ENCODE results near the gene HSP90B1.

The HSP90B1 gene

DNA sequence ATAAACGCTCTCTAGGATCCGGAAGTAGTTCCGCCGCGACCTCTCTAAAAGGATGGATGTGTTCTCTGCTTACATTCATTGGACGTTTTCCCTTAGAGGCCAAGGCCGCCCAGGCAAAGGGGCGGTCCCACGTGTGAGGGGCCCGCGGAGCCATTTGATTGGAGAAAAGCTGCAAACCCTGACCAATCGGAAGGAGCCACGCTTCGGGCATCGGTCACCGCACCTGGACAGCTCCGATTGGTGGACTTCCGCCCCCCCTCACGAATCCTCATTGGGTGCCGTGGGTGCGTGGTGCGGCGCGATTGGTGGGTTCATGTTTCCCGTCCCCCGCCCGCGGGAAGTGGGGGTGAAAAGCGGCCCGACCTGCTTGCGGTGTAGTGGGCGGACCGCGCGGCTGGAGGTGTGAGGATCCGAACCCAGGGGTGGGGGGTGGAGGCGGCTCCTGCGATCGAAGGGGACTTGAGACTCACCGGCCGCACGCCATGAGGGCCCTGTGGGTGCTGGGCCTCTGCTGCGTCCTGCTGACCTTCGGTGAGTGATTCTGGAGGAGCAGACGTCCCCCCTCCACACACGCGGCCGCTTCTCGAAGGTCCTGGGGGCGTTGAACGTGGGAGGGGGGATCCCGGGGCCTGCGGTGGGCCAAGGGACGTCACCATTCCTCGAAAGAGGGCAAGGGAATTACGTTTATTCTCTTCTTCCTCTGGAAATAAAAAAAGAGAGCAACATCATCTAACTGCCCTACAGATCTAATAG is at the start of gene HSP90B1:
Gene HSP90B1 (plus strand): TSS at position 377 of the 753 bp plus-strand sequence. CDS start 106 bp downstream, at position 483.
- ATAC-seq, result peak; percentile 72 to 77

DNA sequence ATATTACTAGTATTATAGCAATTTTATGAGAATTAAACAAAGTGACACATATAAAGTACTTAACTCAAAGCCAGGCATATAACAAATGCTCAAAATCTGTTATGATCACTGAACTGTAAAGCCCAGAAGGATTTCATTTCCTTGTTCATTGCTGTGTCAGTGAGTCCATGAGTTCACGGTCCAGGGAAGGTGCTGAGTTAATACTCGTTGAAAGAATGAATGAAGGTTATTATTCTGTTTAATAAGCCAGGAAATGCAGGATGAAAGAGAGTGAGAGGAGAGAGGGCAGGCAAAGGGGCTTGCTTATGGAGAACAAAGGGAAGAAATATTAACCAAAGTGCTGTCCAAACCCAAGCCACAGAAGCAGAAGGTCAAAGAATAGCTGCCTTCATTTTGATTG is 48.9 kb upstream of the HSP90B1 start:
- ATAC-seq, result no peak

DNA sequence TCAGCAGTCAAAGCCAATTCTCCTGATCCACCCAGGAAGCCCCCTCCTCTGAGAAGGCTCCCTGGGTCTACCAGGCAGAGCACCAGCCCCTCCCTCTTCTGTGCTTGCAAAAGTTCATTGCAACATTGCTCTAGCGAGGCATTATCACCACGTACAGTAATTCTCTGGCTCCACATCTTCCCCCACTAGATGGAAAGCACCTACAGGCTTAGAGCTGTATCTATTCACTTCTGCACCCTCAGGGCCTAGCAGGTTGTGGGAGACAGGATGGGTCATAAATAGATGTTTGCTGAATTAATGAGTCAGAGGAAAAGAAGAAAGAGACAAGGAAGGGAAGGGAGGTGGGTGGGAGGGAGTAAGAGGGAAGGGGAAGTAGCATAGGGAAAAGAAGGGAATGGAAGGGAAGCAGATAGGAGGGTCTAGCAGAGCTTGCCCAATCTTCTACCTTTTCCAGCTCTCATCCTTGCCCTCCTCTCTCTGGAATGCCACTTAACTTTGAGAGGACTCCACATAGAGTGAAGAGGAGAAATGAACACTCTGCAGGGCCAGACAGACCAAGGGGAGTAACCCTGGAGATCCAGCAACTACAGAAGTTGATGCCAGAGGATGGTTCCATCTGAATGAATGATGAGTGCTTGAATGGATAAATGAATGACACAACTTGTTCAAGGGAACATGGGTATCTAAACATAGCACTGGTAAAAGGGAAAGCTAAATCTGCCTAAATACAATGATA is 47.2 kb upstream of the HSP90B1 start:
- no peak for ATAC-seq

DNA sequence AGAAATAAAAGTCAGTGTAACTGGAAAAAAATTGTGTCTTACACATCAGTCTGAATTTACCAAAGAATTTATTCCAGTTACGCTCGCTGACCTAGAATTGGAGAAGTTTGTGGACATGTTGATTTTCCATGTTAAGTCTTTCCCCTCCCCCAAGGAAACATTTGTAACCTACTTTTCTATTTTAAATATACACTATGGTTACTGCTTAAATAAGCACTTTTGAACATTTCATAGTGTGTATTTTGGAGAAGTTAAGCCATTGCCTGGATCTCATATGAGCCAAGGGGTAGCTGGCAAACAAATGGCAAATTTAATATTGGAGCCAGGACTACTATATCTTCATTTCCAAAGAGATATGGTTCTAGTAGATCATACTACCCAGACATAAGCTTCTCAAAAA is 46.3 kb upstream of the HSP90B1 start:
- no peak for ATAC-seq

GRCh38 chr12:103884316-103884715 is 45.9 kb upstream of the HSP90B1 start:
- ATAC-seq, result no peak

- no peak for ATAC-seq
Measured at GRCh38 chr12:103886195-103886797, 43.9 kb upstream of the HSP90B1 start.

DNA sequence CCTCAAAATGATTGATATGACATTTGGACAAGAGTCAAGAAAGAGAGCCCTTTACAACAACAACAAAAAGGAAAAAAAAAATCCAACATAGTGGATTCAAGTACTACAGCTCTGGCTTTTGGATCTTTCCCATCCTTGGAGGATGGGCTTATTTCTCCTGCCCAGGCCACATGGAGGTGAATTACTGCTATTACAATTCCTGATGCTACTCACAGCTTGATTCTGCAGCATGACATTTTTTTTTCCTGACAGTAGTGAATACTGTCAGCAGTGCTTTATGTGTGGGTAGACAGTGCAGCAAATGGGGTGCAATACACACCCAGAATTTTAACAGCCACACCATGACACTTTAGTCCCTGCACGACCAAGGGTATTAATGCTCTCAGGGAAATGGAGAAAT is 42.5 kb upstream of the HSP90B1 start:
- no peak for ATAC-seq

DNA sequence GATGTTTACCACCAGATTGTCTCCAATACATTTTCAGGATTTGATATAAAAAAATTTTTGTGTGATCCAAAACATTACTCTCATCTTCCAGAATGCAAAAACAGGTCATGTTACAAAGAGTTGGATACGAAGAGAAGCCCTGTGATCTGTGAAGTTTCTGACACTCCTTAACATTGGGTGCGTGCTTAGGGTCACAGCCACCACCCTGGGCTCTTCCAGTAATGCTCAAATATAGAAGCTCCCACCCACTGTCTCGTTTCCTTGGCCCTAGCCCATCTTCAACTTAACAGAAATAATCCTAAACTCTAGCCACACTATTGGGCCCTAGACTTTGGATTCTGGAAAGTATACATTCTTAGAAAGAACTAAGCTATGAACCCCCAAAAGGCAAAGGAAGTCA is 32.9 kb upstream of the HSP90B1 start:
- ATAC-seq, result no peak

GRCh38 chr12:103901518-103902173 is 28.6 kb upstream of the HSP90B1 start:
- peak; percentile 42 to 49 for ATAC-seq

DNA sequence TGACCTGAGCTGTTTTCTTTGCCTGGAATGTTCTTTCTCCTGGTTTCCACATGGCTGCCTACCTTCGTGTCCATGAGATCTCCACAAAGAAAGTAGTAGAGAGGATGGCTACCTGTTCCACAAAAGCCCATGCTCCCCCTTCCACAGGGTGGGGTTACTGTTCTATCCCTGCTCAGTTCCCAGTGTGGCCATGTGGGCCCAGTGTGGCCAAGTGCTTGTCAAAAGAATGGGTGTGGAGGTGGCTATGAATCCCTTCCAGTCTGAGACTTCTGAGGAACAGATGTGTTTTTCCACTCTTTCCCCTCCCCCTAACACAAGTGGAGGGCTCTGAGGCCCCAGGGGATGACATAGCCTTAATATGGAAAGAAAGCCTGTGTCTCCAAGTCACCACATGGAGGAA is 26.2 kb upstream of the HSP90B1 start:
- no peak for ATAC-seq

- peak; percentile 51 to 57 for ATAC-seq
Measured at GRCh38 chr12:103905730-103906349, 24.4 kb upstream of the HSP90B1 start.

DNA sequence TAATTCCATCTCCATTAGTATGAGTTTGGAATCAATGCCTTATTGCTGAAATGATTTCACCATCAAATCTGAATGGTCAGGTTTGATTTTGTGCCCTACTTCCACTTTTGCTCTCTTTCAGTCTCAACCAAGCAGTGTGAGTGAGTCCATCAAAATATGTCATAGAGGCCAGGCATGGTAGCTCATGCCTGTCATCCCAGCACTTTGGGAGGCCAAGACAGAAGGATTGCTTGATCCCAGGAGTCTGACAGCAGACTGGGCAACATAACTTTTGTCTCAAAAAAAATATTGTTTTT is 22.0 kb upstream of the HSP90B1 start:
- ATAC-seq, result no peak

GRCh38 chr12:103908877-103909276 is 21.3 kb upstream of the HSP90B1 start:
- ATAC-seq, result no peak

DNA sequence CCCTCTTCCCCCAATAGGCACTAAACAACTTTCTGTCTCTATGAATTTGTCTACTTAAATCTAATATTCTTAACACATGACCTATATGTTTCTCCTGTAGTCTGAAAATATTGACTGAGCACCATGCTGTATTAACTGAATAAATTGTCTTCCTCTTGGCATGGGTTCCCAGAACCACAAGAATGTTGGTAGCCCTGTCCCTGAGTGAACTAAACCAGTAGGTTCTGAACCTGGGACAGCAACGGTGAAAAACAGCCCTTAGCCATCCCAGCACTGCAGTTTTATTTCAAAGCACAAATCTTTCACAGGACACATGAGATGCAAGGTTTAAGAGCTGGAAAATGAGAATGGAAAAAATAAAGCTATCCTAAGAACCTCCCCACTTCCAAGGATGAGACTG is 20.4 kb upstream of the HSP90B1 start:
- no peak for ATAC-seq

DNA sequence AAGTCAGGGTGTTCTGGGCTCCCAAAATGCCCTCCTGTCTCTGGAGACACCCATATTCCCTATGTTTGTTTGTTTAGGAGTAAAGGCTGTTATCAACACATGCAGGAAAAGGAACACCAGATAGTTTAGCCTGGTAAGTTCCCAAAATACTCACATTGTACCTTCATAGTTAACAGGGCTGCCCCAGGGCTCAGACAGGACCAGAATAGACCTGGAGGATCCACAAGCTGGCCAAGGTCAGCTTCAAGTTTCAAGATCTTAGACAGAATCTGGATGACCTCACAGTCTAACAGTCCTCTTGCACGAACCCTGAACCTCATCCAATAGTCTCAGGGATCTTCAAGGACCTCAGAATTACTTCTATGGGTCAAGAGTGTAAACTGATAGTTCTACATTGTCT is 18.1 kb upstream of the HSP90B1 start:
- ATAC-seq, result no peak

DNA sequence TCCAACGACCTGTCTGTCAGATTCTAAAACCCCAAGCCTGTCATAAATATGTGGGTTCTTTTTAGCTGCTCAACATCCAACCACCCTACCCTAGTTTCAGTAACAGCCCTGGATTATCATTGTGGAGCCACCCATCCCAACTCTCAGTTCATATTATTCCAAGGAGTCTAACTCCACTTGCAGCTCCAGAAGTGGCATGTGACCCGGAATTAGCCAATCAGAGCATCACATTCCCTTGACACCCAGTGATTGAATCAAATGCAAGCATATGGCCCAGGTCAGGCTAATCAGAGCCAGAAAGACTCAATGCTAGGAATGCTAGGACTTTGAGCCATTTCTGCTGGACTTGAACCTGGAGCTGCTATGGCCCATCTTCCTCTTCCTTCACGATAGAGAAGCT is 17.1 kb upstream of the HSP90B1 start:
- ATAC-seq, result no peak

DNA sequence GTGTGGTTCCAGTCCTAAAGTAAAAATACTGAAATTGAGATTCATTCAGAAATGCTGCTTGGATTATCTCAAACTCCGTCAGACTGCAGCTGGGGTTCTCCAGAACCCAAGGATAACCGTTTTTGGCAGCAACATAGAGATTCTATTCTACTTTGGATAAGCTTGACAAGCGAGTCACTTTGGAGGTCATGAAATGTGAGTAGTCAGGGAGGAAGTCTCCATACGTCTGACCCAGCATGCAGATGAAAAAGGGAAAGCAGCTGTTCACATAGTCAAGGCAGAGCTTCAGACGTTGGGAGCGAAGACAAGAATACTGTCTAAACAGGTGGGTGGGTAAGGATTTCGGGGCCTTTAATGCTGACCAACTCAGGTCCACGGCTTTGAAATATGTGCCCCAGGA is 14.9 kb upstream of the HSP90B1 start:
- ATAC-seq, result no peak

DNA sequence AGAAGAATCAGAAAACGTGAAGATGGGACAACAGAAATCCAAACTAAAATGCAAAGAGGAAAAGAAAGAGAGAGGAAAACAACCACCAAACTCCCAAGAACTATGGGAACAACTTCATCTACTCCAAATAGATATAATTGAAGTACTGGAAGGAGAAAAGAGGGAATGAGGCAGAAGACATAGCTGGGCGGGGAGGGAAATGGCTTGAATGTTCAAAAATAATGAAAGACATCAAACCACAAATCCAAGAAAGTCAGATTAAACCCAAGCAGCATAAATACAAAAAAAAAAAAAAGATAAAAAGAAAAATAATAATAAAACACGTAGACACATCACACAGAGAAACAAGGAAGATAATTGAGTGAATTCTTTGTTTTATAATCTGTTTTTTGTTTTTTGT is 12.3 kb upstream of the HSP90B1 start:
- no peak for ATAC-seq

GRCh38 chr12:103924761-103925641 is 5.2 kb upstream of the HSP90B1 start:
- ATAC-seq, result peak; percentile 35 to 40

- no peak for ATAC-seq
Measured at GRCh38 chr12:103928682-103929045, 1.5 kb upstream of the HSP90B1 start.

DNA sequence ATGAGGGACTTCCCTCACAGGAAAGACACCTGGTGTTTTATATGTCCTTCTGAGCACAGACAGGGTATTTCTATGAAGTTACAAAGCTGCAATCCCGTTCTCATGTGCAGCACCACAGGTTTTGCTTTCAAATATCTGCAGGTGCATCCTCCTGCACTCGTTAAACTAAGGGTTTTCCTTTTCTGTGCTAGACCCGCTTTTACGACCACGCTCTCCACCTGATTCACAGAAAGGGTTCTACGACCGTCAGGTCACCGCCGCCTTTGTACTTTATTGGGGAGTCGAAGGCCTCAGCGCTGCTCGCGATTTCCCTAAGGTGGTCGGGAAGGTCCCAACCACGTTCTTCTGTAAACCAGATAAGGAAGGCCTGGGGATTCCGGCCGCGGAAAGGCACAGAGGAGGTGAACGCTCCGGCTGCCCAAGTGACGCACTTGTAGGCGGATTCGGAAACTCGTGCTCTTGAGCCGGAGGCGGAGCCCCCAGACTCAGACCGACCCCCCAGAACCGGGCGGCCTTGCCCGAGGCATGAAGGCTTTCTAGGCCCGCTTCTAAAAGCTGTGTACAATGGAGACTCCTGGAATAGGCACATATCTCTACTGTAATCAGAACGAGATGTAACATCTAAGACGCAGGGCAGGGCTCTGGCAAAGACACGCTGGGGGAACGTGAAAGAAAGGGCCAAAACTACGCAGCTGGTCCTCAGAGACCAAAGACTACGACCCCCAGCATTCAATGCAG is 995 bp upstream of the HSP90B1 start:
- peak; percentile 43 to 49 for ATAC-seq

DNA sequence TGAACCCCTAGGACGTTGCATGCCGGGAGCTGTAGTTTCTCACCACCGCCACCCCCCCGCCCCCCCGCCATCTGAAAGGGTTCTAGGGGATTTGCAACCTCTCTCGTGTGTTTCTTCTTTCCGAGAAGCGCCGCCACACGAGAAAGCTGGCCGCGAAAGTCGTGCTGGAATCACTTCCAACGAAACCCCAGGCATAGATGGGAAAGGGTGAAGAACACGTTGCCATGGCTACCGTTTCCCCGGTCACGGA is 501 bp upstream of the HSP90B1 start:
- ATAC-seq, result no peak
